IPS-20b (cell line): ENCODE results near the gene CTDSP1.

Experiments used
- H3K27ac ChIP-seq: one replicate; pipeline ENCODE4 v1.5.1; 2013; ENCODE audit warnings: low read length
- H3K27me3 ChIP-seq: 2 replicates; pipeline ENCODE4 v1.6.1; 2013; ENCODE audit warnings: mild to moderate bottlenecking, low read length, inconsistent platforms; ENCODE audit not compliant: insufficient read depth
- H3K36me3 ChIP-seq: 2 replicates; pipeline ENCODE4 v1.6.1; 2013; ENCODE audit warnings: low read depth, mild to moderate bottlenecking, inconsistent platforms, low read length, moderate library complexity; ENCODE audit not compliant: insufficient read depth
- H3K4me1 ChIP-seq: 2 replicates; pipeline ENCODE4 v1.6.1; 2013; ENCODE audit warnings: mild to moderate bottlenecking, control low read depth, inconsistent platforms, low read length, moderate library complexity; ENCODE audit not compliant: insufficient read depth
- H3K4me3 ChIP-seq: 2 replicates; pipeline ENCODE4 v1.5.1; 2013; ENCODE audit warnings: mild to moderate bottlenecking, low read length, inconsistent platforms
- H3K9ac ChIP-seq: 2 replicates; pipeline ENCODE4 v1.6.1; 2013; ENCODE audit warnings: low read depth, mild to moderate bottlenecking, inconsistent platforms, low read length, moderate library complexity
- H3K9me3 ChIP-seq: 2 replicates; pipeline ENCODE4 v1.6.1; 2013; ENCODE audit warnings: mild to moderate bottlenecking, low read depth, low read length, inconsistent platforms; ENCODE audit not compliant: insufficient read depth

The CTDSP1 gene

DNA sequence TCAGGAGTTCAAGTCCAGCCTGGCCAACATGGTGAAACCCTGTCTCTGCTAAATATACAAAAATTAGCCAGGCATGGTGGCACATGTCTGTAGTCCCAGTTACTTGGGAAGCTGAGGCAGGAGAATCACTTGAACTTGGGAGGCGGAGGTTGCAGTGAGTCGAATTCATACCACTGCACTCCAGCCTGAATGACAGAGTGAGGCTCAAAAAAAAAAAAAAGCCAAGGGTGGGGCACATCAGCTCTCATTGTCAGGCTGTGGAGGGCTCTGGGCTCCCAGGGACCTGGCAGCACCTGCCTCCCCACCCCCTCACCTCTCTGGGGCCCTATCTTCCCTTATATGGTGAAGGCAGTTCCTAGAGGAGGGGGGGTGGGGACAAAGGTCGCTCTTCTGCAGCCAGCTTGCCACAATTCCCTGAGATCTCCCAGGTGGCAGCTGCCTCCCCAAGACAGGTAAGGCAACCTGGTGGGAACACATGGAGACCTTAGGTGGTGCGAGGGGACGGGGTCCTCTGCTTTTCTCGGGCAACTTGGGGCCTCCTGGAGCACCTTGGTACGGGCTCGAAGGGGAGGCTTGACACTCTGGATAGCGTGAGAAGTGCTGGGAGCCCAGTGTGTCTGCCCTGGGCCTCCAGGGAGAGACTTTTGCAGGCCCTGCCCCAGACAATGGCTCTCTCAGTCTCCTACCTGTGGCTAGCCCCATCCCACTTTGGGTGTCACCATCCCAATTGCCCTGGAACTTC is 19.2 kb downstream of the CTDSP1 start, which contains the start of gene VIL1:
Gene VIL1 (plus strand): TSS at position 407 of the 742 bp plus-strand sequence. CDS start 4,656 bp downstream, outside the sequence.
- Histone ChIP-seq H3K36me3 (no peaks in the 10 kb centered on the region), H3K27me3 (no peaks in the 10 kb centered on the region), H3K4me1 (peaks cover 7% of the 10 kb centered on the region; the same call in 1 of the 2 replicates), H3K9ac (peak within 1 kb of the TSS; percentile 51; the same call in 1 of the 2 replicates), H3K9me3 (no peaks in the 10 kb centered on the region), H3K27ac (peak within 1 kb of the TSS; percentile 38), H3K4me3 (peak within 1 kb of the TSS; percentile 15; the same call in 1 of the 2 replicates)

DNA sequence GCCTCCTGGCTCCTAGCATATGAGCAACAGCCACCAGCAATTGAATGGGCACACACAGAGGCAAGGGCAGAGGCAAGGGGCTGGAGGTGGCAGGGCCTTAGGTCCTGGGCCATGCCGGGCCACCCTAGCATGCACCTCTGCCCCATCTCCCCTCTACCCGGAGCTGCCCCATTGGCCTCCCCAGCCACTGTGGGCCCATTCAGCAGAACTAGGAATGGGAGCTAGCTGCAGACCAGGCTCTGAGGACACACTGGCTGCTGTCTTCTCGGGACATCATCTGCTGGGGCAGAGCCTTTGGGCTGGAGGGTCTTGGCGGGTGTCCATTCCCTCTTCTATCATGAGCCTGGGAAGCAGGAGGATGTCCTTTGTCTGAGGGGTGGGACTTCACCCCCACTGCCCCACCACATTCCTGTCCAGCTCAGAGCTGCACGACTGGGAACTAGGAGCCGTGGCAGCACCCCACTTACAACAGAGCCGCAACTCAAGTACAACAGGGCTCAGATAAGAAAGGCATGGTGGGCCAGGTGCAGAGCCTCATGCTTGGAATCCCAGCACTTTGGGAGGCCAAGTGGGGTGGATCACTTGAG is 20.1 kb downstream of the CTDSP1 start:
- Histone ChIP-seq H3K9me3 (no peaks in the 10 kb centered on the region), H3K27me3 (no peaks in the 10 kb centered on the region), H3K27ac (peak overlapping the region; percentile 38), H3K9ac (peak overlapping the region; percentile 51; the same call in 1 of the 2 replicates), H3K4me3 (peak overlapping the region; percentile 15; the same call in 1 of the 2 replicates), H3K36me3 (no peaks in the 10 kb centered on the region), H3K4me1 (peaks cover 7% of the 10 kb centered on the region; the same call in 1 of the 2 replicates)

DNA sequence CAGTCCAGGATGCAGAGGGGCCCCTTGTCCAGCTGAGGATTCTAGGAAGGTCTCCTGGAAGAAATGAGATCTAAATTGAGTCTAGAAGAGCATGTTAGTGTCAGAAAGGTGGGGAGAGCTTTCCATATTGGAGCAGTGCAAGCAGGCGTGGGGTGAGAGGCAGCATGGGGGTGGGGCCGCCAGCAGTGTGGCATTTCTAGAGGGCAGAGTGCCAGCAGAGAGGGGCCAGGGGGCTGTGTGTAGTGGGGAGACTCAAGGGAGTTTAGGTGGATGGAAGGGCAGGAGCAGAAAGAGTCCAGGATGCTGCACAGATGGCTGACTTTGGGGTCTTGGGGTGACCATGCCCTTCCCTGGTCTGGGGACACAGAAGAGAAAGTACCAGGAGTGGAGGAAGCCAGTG is 21.4 kb downstream of the CTDSP1 start:
- H3K9me3 ChIP-seq = no peaks in the 10 kb centered on the region
- H3K4me3 ChIP-seq = no peak overlapping the region
- H3K27ac ChIP-seq = no peak overlapping the region
- no peak overlapping the region for H3K9ac ChIP-seq
- no peaks in the 10 kb centered on the region for H3K27me3 ChIP-seq
- peaks cover 7% of the 10 kb centered on the region; the same call in 1 of the 2 replicates for H3K4me1 ChIP-seq
- H3K36me3 ChIP-seq = no peaks in the 10 kb centered on the region

DNA sequence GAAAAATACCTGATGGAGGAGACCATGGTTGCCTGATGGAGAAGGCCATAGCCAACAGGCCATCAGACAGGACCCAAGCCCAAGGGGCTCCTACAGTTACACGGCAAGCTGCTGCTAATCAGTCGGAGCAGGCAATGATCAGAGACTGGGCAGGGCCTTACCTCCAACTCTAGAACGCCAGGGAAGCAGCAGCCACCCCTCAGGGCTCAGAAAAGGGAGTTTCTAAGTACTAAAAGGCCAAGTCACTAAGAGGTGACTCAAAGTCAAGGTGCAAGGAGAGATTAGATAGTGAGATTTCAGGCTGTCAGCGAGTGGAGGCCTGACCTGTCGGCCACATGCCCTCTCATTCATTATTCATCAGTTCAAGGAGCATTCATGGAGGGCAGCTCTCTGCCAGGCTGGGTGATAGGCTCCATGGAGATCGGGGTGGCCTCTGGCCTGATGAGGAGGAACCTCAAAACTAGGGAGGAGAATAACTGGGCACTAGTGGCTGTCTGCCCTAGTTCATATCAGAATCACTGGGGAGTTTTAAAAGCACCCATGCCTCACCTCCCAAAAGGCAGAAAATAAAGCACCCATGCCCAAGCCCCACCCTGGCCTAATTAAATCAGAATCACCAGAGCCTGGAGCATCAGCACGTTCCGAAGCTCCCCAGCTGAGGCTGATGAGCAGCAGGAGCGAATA is 22.9 kb downstream of the CTDSP1 start:
- Histone ChIP-seq H3K4me3 (no peak overlapping the region), H3K36me3 (no peaks in the 10 kb centered on the region), H3K4me1 (peaks cover 7% of the 10 kb centered on the region; the same call in 1 of the 2 replicates), H3K27ac (no peak overlapping the region), H3K9me3 (no peaks in the 10 kb centered on the region), H3K9ac (no peak overlapping the region), H3K27me3 (no peaks in the 10 kb centered on the region)

DNA sequence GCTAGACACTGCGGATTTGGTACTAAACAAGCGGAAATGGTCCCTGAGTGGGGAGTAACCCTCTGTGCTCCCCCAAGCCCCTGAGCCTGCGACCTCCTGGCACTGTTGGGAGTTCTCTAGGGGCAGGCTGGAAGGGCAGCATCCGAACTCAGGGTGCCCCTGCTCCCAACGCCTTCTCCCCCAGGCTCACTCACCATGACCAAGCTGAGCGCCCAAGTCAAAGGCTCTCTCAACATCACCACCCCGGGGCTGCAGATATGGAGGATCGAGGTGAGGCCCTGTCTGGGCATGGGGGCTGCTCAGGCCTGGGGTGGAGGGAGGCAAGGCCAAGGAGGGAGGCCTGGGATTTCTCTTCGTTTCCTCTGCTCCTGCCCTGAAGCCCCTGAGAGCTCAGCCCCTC is 23.9 kb downstream of the CTDSP1 start:
- H3K4me1 ChIP-seq = peaks cover 7% of the 10 kb centered on the region; the same call in 1 of the 2 replicates
- H3K4me3 ChIP-seq = no peak overlapping the region
- H3K9me3 ChIP-seq = no peaks in the 10 kb centered on the region
- H3K9ac ChIP-seq = no peak overlapping the region
- H3K27me3 ChIP-seq = no peaks in the 10 kb centered on the region
- no peaks in the 10 kb centered on the region for H3K36me3 ChIP-seq
- H3K27ac ChIP-seq = no peak overlapping the region

DNA sequence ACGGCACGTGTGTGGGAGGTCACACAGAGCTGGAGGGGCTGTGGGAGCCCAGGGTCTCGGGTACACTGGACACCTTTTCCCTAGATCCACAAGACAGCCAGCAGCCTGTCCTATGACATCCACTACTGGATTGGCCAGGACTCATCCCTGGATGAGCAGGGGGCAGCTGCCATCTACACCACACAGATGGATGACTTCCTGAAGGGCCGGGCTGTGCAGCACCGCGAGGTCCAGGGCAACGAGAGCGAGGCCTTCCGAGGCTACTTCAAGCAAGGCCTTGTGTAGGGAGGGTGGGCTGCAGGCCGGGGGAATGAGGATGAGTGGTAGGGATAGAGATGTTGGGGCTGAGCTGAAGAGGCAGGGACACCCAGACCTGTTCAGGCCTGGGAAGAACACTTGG is 25.9 kb downstream of the CTDSP1 start:
- H3K4me1 ChIP-seq = no peaks in the 10 kb centered on the region
- no peaks in the 10 kb centered on the region for H3K9me3 ChIP-seq
- no peak overlapping the region for H3K4me3 ChIP-seq
- no peaks in the 10 kb centered on the region for H3K36me3 ChIP-seq
- no peak overlapping the region for H3K9ac ChIP-seq
- no peaks in the 10 kb centered on the region for H3K27me3 ChIP-seq
- no peak overlapping the region for H3K27ac ChIP-seq

DNA sequence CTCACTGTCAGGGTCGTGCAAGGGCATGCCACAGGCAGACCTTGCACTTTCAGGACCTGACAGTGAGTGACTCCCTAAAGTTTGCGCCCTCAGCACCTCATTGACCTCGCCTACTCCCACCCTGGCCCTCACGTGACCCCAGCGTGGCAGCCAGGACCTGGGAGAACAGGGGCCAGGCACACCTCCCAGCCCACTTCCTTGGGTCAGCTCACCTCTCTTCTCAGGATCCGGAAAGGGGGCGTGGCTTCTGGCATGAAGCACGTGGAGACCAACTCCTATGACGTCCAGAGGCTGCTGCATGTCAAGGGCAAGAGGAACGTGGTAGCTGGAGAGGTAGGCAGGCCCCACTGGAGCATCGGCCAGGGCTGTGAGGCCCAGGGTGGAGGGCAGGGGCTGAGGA is 28.1 kb downstream of the CTDSP1 start:
- no peak overlapping the region for H3K4me3 ChIP-seq
- H3K9ac ChIP-seq = no peak overlapping the region
- H3K4me1 ChIP-seq = no peaks in the 10 kb centered on the region
- no peaks in the 10 kb centered on the region for H3K9me3 ChIP-seq
- H3K36me3 ChIP-seq = no peaks in the 10 kb centered on the region
- no peaks in the 10 kb centered on the region for H3K27me3 ChIP-seq
- no peak overlapping the region for H3K27ac ChIP-seq

DNA sequence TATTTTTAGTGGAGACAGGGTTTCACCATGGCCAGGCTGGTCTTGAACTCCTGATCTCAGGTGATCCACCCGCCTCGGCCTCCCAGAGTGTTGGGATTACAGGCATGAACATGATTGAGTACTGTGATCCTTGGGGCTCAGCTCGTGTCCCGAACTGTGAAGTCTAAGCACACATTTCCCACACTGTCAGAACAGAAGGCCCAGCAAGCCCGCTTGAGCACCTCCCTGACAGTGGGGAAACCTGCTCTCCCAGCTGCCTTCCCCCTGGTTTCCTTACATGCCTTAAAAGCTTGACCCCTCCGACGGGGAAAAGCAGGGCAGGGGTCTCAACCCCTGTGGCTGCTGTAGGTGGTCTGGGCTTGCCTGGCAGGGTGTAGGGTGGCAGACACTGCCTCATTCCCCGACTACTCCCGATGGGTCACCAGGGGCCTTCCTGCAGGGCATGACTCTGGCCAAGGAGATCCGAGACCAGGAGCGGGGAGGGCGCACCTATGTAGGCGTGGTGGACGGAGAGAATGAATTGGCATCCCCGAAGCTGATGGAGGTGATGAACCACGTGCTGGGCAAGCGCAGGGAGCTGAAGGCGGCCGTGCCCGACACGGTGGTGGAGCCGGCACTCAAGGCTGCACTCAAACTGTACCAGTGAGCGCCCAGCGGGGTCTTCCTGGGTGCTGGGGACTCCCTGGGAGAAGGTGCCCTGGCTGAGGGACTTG is 29.3 kb downstream of the CTDSP1 start:
- Histone ChIP-seq H3K36me3 (no peaks in the 10 kb centered on the region), H3K4me3 (no peak overlapping the region), H3K9ac (no peak overlapping the region), H3K4me1 (no peaks in the 10 kb centered on the region), H3K27me3 (no peaks in the 10 kb centered on the region), H3K27ac (no peak overlapping the region), H3K9me3 (no peaks in the 10 kb centered on the region)

DNA sequence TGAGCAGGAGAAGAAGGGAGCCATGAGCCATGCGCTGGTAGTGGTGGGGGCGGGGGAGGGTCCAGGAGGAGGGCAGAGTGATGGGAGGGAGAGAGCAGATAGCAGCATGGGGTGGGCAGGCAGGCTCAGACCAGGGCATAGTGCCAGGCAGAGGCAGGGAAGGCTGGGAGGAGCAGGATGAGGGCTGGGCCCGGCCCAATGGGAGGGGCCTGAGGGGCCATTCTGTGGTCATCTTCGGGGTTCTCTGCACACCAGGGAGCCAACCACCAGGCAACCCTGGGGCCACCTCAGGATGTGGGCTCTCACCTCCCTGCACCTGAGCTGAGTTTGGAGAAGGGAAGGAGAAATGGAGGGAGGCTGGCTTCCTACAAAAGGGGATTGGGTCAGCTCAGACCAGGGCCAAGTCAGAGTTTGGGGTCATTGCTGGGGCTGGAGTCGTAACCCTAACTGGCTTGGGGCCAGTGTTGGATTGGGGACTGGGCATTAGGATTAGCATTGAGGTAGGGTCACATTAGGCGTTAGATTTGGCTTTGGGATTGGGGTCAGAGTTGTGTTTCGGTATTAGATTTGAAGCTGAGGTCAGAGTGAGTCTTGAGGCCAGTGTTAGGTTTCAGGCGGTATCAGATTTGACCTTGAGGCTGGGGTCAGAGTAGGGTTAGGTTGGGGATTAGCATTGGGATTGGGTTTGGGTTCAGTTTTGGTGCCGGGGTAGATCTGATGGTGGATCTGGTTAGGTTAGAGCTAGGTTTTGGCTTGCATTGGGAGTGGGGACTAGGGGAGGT is 30.4 kb downstream of the CTDSP1 start:
- Histone ChIP-seq H3K9ac (no peak overlapping the region), H3K9me3 (no peaks in the 10 kb centered on the region), H3K4me1 (no peaks in the 10 kb centered on the region), H3K27me3 (no peaks in the 10 kb centered on the region), H3K36me3 (no peaks in the 10 kb centered on the region), H3K27ac (no peak overlapping the region), H3K4me3 (no peak overlapping the region)

DNA sequence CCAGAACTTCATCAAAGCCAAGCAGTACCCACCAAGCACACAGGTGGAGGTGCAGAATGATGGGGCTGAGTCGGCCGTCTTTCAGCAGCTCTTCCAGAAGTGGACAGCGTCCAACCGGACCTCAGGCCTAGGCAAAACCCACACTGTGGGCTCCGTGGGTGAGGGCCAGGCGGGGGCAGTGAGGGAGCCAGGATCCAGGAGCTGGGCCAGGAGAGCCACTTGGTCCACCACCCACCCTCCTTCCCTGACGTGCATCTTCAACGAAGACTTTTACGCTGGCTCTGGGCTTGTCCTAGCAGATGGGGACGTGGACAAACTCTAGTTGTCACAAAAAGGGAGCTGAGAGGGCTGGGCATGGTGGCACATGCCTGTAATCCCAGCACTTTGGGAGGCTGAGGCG is 31.1 kb downstream of the CTDSP1 start:
- Histone ChIP-seq H3K27ac (no peak overlapping the region), H3K4me3 (no peak overlapping the region), H3K9me3 (no peaks in the 10 kb centered on the region), H3K36me3 (no peaks in the 10 kb centered on the region), H3K9ac (no peak overlapping the region), H3K27me3 (no peaks in the 10 kb centered on the region), H3K4me1 (no peaks in the 10 kb centered on the region)

DNA sequence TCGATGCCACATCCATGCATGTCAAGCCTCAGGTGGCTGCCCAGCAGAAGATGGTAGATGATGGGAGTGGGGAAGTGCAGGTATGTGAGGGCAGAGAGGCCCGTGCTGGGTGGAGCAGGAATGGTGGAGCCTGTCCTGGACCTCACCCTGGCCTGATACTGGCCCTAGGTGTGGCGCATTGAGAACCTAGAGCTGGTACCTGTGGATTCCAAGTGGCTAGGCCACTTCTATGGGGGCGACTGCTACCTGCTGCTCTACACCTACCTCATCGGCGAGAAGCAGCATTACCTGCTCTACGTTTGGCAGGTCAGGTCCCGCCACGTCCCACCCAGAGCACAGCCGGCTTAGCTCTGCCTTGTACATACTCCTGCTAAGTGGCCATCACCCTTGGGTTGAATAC is 32.2 kb downstream of the CTDSP1 start:
- Histone ChIP-seq H3K4me1 (no peaks in the 10 kb centered on the region), H3K27ac (no peak overlapping the region), H3K4me3 (no peak overlapping the region), H3K36me3 (no peaks in the 10 kb centered on the region), H3K9ac (no peak overlapping the region), H3K27me3 (no peaks in the 10 kb centered on the region), H3K9me3 (no peaks in the 10 kb centered on the region)
